ENCODE data around the gene CNOT6L. TPM values are rescaled to one million over a fixed set of nuclear protein-coding genes. Genes with fewer than 3 reads are reported as not detected.

The CNOT6L gene
- total RNA-seq, 1 donor from 2014 or later = 21.8 TPM

DNA sequence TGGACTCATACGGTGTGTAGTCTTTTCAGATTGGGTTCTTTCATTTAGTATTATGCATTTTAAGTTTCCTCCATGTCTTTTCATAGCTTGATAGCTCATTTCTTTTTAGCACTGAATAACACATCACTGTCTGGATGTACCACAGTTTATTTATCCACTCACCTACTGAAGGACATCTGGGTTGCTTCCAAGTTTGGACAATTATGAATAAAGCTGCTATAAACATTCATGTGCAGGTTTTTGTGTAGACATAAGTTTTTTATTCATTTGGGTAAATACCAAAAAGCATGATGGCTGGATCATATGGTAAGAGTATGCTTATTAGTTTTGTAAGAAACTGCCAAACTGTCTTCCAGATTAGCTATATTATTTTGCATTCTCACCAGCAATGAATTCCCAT lies 29.0 kb downstream of the CNOT6L start:
- no peaks in the 10 kb centered on the region for H3K27me3 ChIP-seq (ENCODE audit: low read depth)
- H3K9me3 ChIP-seq (replicated peaks) = no peaks in the 10 kb centered on the region
- intact Hi-C loops (cut with micrococcal nuclease) = no loop called here
- no peak for DNase-seq
- H3K4me1 ChIP-seq = peaks cover 61% of the 10 kb centered on the region
- H3K4me3 ChIP-seq = no peak overlapping the region
- no peak for TF ChIP-seq CTCF (IDR thresholded peaks at IDR 0.05; ENCODE audit: borderline replicate concordance)
- no peak overlapping the region for H3K27ac ChIP-seq (replicated peaks)
- H3K36me3 ChIP-seq = no peaks in the 10 kb centered on the region

GRCh38 chr4:77788990-77789389 lies 30.2 kb downstream of the CNOT6L start:
- H3K4me1 ChIP-seq = peaks cover 61% of the 10 kb centered on the region

GRCh38 chr4:77787969-77788368 lies 31.2 kb downstream of the CNOT6L start:
- Histone ChIP-seq H3K4me1 (peaks cover 64% of the 10 kb centered on the region), H3K36me3 (no peaks in the 10 kb centered on the region), H3K4me3 (no peak overlapping the region), H3K9me3 (replicated peaks) (no peaks in the 10 kb centered on the region), H3K27ac (replicated peaks) (no peak overlapping the region), H3K27me3 (ENCODE audit: low read depth) (no peaks in the 10 kb centered on the region)
- intact Hi-C loops (cut with micrococcal nuclease) = no loop called here
- no peak for TF ChIP-seq CTCF (IDR thresholded peaks at IDR 0.05; ENCODE audit: borderline replicate concordance)
- no peak for DNase-seq

More at GRCh38 chr4:77788990-77789389, 30.2 kb downstream of the CNOT6L start:
- Histone ChIP-seq H3K27me3 (ENCODE audit: low read depth) (no peaks in the 10 kb centered on the region), H3K4me3 (no peak overlapping the region), H3K27ac (replicated peaks) (no peak overlapping the region), H3K9me3 (replicated peaks) (no peaks in the 10 kb centered on the region), H3K36me3 (no peaks in the 10 kb centered on the region)
- DNase-seq = no peak
- TF ChIP-seq CTCF (IDR thresholded peaks at IDR 0.05; ENCODE audit: borderline replicate concordance) = no peak
- intact Hi-C loops (cut with micrococcal nuclease) = no loop called here

DNA sequence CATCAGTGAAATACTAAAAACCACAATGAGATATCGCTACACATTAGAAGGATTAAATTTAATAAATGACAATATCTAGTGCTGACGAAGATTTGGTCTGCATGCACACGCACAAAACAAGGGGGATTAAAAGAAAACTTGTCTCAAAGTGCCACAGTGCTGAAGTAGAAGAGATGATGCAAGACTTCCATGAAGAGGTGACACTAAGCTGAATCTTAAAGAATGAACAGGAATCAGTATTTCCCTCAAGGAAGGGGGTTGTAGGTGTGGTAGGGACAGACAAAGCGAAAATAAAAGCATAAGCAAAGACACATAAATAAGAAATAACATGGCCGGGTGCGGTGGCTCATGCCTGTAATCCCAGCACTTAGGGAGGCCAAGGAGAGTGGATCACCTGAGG lies 33.5 kb downstream of the CNOT6L start:
- no peaks in the 10 kb centered on the region for H3K27me3 ChIP-seq (ENCODE audit: low read depth)
- no peak for DNase-seq
- intact Hi-C loops (cut with micrococcal nuclease) = no loop called here
- no peak for TF ChIP-seq CTCF (IDR thresholded peaks at IDR 0.05; ENCODE audit: borderline replicate concordance)
- no peaks in the 10 kb centered on the region for H3K36me3 ChIP-seq
- no peaks in the 10 kb centered on the region for H3K9me3 ChIP-seq (replicated peaks)
- no peak overlapping the region for H3K4me3 ChIP-seq
- H3K27ac ChIP-seq (replicated peaks) = no peak overlapping the region
- peaks cover 59% of the 10 kb centered on the region for H3K4me1 ChIP-seq

- no peak for DNase-seq
- Histone ChIP-seq H3K4me3 (no peak overlapping the region), H3K36me3 (no peaks in the 10 kb centered on the region), H3K4me1 (peaks cover 41% of the 10 kb centered on the region), H3K9me3 (replicated peaks) (no peaks in the 10 kb centered on the region), H3K27me3 (ENCODE audit: low read depth) (no peaks in the 10 kb centered on the region), H3K27ac (replicated peaks) (no peak overlapping the region)
- intact Hi-C loops (cut with micrococcal nuclease) = no loop called here
- TF ChIP-seq CTCF (IDR thresholded peaks at IDR 0.05; ENCODE audit: borderline replicate concordance) = no peak
Observed at GRCh38 chr4:77783895-77784294, 35.3 kb downstream of the CNOT6L start.

Data from left ventricle myocardium inferior (tissue), 1 donor.